GM06990 (cell line): Measurements from ENCODE around the gene MAPK12.

ENCODE experiments used
- DNase-seq: peaks from one replicate; pipeline ENCODE4 v3.0.0-alpha.2; 2011; ENCODE audit not compliant: insufficient read length; ENCODE audit errors: extremely low read depth
- H3K27me3 ChIP-seq: replicated peaks from 2 replicates; pipeline ENCODE4 v1.6.0; 2011; ENCODE audit warnings: low read length; ENCODE audit not compliant: control insufficient read depth, insufficient read depth
- H3K36me3 ChIP-seq: 2 replicates; pipeline ENCODE4 v1.5.1; 2011; ENCODE audit warnings: low read length; ENCODE audit not compliant: control insufficient read depth, insufficient read depth
- H3K4me3 ChIP-seq: replicated peaks from 2 replicates; pipeline ENCODE4 v1.5.1; 2011; ENCODE audit warnings: low read depth, mild to moderate bottlenecking, control low read depth, low read length
- CTCF ChIP-seq: IDR thresholded peaks from 2 replicates; pipeline ENCODE4 v1.5.1; 2011; ENCODE audit warnings: low read length, control low read depth, mild to moderate bottlenecking, inconsistent platforms; ENCODE audit not compliant: insufficient read depth, poor library complexity, severe bottlenecking

Gene MAPK12

GRCh38 chr22:50255099-50255498, 6.4 kb downstream of the MAPK12 start:
- peaks cover 2% of the 10 kb centered on the region; the same call in 1 of the 2 replicates for H3K36me3 ChIP-seq
- no peak for TF ChIP-seq CTCF
- H3K27me3 ChIP-seq = no peaks in the 10 kb centered on the region
- H3K4me3 ChIP-seq = no peak overlapping the region
- DNase-seq = no peak

GRCh38 chr22:50253941-50254340, 7.5 kb downstream of the MAPK12 start:
- no peak overlapping the region for H3K4me3 ChIP-seq
- no peak for TF ChIP-seq CTCF
- no peaks in the 10 kb centered on the region for H3K27me3 ChIP-seq
- H3K36me3 ChIP-seq = peaks cover 4% of the 10 kb centered on the region
- DNase-seq = peak; percentile 9

GRCh38 chr22:50253046-50253915, 8.2 kb downstream of the MAPK12 start:
- Histone ChIP-seq H3K27me3 (no peaks in the 10 kb centered on the region), H3K4me3 (no peak overlapping the region), H3K36me3 (peaks cover 4% of the 10 kb centered on the region)
- peak; percentile 1 for DNase-seq
- no peak for TF ChIP-seq CTCF

GRCh38 chr22:50252082-50253045, 9.1 kb downstream of the MAPK12 start:
- peak; percentile 77 for TF ChIP-seq CTCF
- peak; percentile 61 for DNase-seq
- Histone ChIP-seq H3K4me3 (no peak overlapping the region), H3K36me3 (peaks cover 7% of the 10 kb centered on the region), H3K27me3 (no peaks in the 10 kb centered on the region)

- no peak for DNase-seq
- Histone ChIP-seq H3K36me3 (peaks cover 13% of the 10 kb centered on the region), H3K27me3 (no peaks in the 10 kb centered on the region), H3K4me3 (peak overlapping the region; percentile 89)
- no peak for TF ChIP-seq CTCF
Observed at GRCh38 chr22:50251477-50252081, 9.9 kb downstream of the MAPK12 start.
